Activated T-helper 1 cell treated with Interleukin-2 at 50 U/mL for 16 hours (primary cell): Measurements from ENCODE around the gene VWA5A.

Experiments used
- DNase-seq: peaks from one replicate; pipeline ENCODE4 v3.0.0-alpha.2; 2020; ENCODE audit warnings: low read depth

Gene VWA5A

GRCh38 chr11:124114942-124115781 lies at the start of gene VWA5A:
Gene VWA5A, plus strand, starts transcription at chr11:124115450. Its CDS starts 2,062 bp downstream, at chr11:124117512.
- DNase-seq: peak; percentile 38

GRCh38 chr11:124068601-124069110 lies 46.6 kb upstream of the VWA5A start:
- no peak for DNase-seq

GRCh38 chr11:124069429-124070401 lies 45.5 kb upstream of the VWA5A start:
- DNase-seq: no peak

GRCh38 chr11:124070915-124071622 lies 44.2 kb upstream of the VWA5A start:
- DNase-seq: peak; percentile 38

- DNase-seq: no peak
Observed at GRCh38 chr11:124071623-124071948, 43.7 kb upstream of the VWA5A start.

GRCh38 chr11:124072147-124072546 lies 43.1 kb upstream of the VWA5A start:
- DNase-seq: no peak

GRCh38 chr11:124074554-124074953 lies 40.7 kb upstream of the VWA5A start:
- DNase-seq: no peak

GRCh38 chr11:124075492-124075840 lies 39.8 kb upstream of the VWA5A start:
- DNase-seq: no peak

- DNase-seq: no peak
Observed at GRCh38 chr11:124075841-124076651, 39.2 kb upstream of the VWA5A start.

- no peak for DNase-seq
Observed at GRCh38 chr11:124077266-124077665, 38.0 kb upstream of the VWA5A start.

- DNase-seq: no peak
Observed at GRCh38 chr11:124078591-124078990, 36.7 kb upstream of the VWA5A start.

- DNase-seq: no peak
Observed at GRCh38 chr11:124079631-124080326, 35.5 kb upstream of the VWA5A start.

- no peak for DNase-seq
Observed at GRCh38 chr11:124080327-124081001, 34.8 kb upstream of the VWA5A start.

GRCh38 chr11:124081483-124081882 lies 33.8 kb upstream of the VWA5A start:
- no peak for DNase-seq

- DNase-seq: no peak
Observed at GRCh38 chr11:124082371-124082770, 32.9 kb upstream of the VWA5A start.

GRCh38 chr11:124085583-124085982 lies 29.7 kb upstream of the VWA5A start:
- DNase-seq: no peak

GRCh38 chr11:124085997-124086846 lies 29.0 kb upstream of the VWA5A start:
- no peak for DNase-seq

- DNase-seq: no peak
Observed at GRCh38 chr11:124090996-124091395, 24.3 kb upstream of the VWA5A start.

- DNase-seq: no peak
Observed at GRCh38 chr11:124093330-124093729, 21.9 kb upstream of the VWA5A start.
